CD4-positive, alpha-beta T cell treated with Interferon alpha-2 for 1 hour (primary cell): Measurements from ENCODE around the gene HEATR3.
"Not testable (repeated sequence)": the region's sequence is repeated elsewhere in the genome, so short reads cannot be mapped to it uniquely, and the experiment has no call there.

Source experiments
- DNase-seq, 2 donors: peaks; one replicate each; pipeline ENCODE4 v3.0.0-alpha.2; 2020 to 2022

The HEATR3 gene

DNA sequence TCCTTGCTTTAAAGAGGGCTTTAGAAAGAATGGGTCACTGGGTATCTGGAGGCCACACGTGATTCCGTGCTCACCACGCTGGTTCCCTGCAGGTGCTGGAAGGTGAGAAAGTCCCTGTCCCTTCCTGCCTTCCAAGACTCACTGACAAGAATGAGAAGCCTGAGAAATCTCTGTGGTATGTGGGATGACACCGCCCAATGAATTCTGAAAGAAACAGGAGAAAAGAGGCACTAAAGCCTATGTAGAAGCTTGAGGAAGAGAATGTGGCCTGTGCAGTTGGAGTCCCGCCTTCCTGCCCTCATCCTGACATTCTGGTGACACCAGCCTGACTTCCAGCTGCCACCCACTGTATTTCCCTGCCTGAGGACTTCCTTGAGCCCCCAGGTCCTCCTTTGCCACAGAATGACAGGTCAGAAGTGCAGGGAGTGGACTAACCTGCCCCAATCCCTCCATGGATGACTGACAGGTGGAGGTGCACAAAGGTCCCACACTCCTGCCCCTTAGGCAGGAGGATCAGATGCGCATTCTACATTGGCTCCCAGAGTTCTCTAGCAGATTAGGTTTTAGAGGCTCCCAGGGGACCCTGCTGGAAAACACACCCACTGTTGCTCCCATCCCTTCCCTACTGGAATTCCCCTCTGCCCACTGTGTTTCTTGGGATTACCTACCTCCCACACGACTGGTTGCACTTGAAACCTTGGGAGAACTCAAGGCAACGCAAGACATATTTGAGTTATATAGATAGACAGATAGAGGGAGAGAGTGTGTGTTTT, 48.8 kb downstream of the HEATR3 start:
- no peak for DNase-seq

DNA sequence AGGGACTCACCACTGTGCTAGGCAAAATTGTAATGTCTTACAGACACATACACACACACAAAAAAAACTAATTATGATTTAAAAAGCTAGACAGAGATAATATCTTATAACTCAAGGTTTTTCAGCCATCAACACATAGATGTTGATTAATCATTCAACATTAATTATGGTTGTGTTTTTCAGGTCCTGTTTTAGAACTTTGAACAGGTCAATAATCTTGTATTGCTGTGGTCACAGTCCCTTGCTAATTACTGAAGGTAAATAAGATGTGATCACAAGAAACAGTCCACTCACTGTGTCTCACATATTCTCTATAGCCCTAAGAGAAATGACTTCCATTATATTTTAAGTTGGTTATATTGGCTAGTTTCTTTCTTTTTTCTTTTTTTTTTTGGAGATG, 54.9 kb downstream of the HEATR3 start:
- no peak for DNase-seq

DNA sequence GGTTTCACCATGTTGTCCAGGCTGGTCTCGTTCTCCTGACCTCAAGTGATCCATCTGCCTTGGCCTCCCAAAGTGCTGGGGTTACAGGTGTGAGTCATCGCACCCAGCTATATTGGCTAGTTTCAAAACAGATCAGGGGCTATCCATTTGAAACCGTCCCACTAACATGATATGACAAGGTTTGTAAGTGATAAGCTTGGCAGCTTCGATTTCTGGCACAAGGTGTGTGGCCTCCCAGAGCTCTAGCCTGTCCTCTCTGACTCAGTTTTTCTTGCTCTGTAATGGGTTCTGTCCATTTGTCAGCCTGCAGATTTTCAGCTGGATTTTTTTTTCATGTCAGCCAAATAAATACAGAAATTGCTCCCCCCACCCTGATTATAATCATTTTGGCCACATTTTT, 55.5 kb downstream of the HEATR3 start:
- no peak for DNase-seq

DNA sequence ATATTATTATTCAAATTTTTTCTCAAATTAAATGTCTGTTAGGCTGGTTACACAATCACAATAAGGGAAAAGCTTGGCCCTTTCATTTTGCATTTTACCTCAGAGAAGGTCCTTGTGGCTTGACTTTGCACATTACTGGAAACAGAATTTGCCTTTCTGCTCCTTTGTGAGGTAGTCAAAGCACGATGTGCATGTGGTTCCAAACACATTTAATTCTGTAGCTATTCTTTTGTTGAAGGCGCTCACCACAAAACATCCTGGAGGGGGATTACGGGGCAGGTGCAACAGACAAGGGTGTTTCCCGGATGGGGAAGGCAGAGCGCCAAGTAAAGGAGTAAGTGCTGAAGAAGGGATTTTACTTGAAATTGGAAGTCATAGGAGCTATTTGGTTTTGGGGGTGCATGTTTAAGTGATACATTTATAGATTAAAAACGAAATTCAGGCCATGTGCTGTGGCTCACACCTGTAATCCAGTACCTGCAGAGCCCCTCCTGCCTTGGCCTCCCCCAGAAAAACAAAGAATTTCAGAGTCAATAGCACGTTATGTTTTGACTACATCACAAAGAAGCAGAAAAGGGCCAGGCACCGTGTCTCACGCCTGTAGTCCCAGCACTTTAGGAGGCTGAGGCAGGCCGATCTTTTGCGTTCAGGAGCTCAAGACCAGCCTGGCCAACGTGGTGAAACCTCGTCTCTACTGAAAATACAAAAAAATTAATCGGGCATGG, 56.1 kb downstream of the HEATR3 start:
- peak; percentile 28 to 40 for DNase-seq

DNA sequence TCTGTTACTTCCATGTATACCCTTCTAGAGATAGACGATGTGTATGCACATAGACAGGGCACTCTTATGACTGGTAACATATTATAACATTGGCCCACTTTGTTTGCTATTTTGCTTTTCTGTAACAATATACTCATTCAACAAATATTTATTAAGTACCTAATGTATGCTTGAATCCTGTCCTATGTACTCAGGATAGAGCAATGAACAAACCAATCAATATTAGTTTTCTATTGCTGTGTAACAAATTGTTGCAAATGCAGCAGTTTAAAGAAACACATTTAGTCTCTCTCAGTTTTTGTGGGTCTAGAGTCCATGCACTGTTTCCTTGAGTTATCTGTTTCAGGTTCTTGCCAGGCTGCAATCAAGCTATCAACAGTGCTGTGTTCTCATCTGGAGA, 57.6 kb downstream of the HEATR3 start:
- DNase-seq: no peak

DNA sequence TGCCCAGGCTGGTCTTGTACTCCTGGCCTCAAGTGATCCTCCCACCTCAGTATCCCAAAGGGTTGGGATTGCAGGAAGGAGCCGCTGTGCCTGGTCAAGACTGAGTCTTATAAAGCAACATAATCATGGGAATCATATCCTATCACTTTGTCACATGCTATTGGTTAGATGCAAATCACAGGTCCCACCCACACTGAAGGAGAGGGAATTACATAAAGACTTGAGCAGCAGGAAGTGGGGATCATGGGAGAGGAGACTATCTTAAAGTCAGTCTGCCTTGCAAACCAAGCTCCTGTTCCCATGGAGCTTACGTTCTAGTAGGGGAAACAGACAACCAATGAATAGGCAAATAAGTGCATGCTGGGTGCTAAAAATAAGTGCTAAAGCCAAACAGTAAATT, 59.0 kb downstream of the HEATR3 start:
- DNase-seq: no peak

DNA sequence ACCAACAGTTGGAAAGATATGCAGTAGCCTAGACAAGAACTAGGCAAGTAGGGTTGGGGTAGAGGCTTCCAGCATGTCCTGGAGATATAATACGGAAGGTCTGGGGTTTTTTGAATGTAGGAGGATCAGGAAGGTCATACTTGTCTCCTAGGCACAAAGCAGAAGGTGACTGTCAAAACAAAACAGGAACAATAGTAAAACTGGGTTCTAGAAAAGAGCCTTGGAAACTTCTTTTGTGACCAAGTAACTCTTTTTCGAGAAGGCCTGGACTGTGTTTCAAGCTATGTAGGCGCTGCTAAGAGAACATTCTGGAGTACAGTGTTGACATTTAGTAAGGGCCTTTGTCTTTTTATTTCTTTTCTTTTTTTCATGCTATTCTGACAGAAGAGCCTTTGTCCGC, 60.4 kb downstream of the HEATR3 start:
- DNase-seq: no peak

DNA sequence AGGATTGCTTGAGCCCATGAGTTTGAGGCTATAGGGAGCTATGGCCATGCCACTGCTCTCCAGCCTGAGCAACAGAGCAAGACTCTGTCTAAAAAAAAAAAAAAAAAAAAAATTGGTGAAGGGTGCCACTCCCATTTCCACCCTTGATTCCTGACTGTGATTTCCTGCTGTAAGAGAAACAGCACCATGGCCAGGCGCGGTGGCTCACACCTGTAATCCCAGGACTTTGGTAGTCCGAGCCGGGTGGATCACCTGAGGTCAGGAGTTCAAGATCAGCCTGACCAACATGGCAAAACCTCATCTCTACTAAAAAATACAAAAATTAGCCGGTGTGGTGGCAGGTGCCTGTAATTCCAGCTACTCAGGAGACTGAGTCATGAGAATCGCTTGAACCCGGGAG, 66.8 kb downstream of the HEATR3 start:
- not testable (repeated sequence) for DNase-seq

DNA sequence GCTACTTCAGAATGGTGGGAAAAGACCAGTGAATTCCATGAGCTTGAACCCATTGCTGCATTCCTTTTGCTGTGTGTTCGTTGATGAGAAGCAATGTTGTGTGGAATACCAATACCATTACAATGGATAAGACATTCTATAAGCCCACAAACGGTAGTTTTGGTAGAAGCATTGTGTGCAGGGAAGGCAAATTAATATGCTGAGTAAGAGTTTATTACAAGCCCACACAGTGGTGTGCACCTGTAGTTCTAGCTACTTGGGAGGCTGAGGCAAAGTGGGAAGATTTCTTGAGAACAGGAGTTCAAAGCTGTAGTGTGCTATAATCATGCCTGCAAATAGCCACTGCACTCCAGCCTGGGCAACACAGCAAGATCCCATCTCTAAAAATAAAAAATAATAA, 67.4 kb downstream of the HEATR3 start:
- DNase-seq: no peak

DNA sequence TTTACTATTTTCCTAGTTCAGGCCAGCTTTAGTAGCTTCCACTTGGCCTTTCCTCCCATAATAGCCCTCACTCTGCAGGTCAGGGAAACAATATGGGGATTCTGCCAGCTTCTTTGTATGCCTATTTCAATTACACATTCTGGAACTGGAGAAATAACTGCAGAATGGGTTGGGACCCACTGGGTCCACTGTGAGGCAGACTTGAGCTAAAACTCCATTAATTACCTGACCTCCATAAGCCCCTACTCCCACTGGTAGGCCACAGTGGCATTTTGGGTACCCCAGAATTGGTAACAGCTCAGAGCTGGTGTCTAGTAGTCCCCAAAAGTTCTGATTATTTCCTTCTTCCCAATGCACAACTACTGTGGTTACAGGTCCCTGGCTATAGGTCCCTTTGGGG, 70.6 kb downstream of the HEATR3 start:
- DNase-seq: no peak

DNA sequence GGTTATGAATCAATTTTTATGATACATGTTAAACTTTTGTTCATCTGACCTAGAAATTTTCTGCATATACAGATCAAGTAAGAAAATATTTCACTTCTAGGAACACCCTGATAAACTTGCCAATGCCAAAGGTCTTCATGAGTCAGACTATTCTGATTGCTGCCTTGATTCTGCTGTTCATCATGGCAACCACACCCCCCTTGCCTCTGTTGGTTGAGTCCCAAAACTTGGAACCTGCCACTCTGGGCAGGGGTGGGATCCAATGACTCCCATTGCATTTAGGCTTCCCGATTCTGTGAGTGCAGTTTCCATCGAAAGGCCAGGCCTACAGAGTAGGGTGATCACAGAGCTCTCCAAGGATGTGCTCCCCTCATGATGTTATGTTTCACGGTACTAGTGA, 71.5 kb downstream of the HEATR3 start:
- DNase-seq: no peak

DNA sequence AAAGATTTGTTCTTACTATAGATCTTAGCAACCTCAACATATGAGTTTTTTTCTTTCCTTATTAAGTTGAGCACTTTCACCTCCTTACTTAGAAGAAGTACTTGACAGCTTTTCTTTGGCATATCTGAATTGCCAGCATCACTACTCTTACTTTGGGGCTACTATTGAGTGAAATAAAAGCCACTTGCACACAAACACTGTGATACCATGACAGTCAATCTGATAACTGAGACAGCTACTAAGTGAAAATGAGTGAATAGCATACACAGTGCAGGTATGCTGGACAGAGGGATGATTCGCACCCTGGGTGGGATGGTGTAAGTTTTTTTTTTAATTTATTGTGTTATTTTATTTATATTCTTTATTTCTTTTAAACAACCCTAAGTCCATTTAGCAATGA, 73.8 kb downstream of the HEATR3 start:
- no peak for DNase-seq

DNA sequence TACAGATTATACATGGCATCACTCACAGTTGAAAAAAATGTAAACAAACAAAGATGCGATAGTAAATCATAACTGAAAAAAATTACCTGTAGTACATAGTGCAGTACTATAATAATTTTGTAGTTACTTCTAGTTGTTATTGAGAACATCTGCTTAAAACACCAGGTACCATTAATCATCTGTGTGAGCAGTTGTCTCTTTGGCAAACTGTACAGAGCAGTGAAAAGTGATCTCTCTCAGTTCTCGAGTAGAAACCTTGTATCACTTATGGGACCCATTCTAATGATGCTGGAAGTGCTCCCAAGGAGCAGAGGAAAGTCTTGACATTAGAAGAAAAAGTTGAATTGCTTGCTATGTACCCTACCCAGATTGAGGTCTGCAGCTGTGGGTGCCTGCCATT, 78.4 kb downstream of the HEATR3 start:
- no peak for DNase-seq

DNA sequence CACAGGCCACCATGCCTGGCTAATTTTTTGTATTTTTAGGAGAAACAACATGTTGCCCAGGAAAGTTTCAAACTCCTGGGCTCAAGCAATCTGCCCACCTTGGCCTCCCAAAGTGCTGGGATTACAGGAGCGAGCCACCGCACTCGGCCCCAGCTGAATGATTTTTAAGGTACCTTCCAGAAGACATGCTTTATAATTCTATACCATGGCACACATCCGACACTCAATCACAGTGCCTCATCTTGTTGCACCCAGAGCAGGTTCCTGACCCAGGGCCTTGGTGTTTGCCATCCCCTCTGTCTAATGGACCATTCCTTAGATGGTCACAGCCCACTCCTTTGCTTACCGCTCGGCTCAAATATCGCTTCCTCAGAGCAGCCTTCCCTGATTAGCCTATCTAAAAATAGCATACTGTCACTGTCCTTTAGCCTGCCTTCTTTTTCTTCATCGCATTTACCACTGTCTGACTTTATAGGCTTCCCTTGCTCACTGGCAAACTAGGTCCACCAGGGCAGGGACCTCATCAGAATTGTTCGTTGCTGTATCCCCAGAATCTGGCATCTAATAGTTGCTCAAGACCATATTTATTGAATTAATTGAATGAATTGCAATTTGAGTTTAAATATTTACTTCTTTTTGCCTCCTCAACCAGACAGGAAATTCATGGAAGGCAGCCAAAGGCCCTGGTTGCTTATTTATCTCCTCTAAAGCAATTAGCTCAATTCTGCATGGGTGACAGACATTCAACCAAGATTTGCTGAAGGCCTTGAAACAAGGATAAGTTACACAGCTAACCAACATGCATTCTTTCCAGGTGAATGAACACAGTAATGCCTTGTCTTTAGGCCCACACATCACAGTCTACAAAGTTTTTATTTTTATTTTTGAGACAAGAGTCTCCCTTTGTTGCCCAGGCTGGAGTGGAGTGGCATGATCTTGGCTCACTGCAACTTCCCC, 81.0 kb downstream of the HEATR3 start:
- DNase-seq: no peak

DNA sequence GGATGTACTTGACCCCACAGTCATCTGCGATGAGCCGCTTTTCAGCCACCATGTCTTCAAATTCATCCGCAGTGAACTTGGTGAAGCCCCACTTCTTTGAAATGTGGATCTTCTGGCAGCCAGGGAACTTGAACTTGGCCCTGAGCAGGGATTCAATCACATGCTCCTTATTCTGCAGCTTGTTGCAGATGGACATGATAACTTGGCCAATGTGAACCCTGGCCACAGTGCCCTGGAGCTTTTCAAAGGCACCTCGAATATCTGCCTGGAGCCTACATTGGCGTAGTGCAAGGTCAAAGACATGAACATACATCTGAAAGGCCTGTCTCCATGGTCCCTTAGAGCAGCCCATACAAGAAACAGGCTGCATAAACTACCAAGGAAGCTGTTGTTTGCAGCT, 85.6 kb downstream of the HEATR3 start:
- DNase-seq: no peak

DNA sequence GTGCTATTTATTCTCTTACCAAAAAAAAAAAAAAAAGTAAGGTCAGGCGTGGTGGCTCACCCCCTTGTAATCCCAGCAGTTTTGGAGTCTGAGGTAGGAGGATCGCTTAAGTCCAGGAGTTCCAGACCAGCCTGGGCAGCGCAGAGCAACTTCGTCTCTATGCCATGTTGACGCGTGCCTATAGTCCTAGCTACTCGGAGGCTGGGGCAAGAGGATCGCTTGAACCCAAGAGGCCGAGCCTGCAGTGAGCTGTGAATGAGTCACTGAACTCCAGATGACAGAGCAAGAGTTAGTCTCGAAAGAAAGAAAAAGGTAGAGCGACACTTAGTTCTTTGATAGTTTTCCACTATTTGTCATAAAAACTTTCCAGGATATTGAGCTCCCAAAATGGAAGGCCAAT, 86.0 kb downstream of the HEATR3 start:
- DNase-seq: no peak

DNA sequence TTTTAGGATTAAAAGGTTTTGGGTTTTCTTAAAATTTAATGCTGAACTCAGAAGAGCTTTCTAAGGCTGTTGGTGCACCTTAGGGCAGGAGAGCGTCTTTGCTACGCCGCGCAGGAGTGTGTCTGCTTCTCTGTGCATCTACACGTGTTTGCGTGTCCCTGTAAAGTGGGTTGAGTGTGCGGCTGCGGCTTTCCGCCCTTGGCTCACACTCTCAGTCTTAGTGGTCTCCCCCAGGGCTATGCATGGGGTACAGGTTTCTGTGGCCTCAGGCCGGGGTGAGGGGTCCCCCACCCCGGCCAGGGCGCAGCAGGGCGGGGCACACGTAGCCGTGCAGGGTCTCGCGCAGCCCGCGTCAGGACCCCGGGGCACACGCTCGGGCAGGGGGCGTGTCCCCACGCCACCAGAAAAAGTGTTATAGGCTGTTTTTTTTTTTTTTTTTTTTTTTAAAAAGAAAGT, 86.6 kb downstream of the HEATR3 start:
- peak; percentile 53 to 74 for DNase-seq

DNA sequence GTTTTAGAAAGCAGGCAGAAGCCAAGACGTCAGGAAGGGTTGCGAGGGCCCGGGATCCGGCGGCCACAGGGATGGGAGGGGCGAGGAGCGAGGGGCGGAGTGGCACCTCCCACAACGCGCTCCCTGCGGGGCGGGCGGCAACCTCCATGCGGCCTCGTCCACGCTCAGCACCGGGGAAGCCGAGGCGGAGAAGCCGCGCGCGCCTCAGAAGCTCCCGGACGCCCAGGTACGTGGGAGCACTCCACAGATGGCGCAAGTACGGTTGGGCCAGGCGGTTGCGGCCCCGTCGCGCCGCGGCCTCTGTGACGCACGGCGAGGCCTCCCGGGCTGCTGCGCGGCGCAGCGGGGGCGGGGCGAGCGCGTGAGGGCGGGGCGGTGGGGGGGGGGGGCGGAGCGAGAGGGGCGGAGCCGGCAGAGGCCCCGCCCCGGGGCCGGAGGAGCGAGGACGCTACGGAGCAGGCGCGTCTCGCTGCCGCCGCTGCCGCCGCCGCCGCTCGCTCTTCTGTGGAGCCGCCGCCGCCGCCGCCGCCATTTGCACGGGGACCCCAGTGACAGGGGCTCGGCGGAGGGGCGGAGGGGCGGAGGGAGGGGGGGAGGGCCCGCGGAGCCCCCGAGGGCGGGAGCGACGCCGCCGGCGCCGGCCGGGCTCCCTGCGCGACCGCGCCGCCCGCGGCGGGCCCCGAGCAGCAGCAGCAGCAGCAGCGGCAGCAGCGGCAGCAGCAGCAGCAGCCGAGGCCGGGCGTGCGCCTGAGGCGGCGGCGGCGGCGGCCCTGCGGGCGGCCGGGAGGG, 87.2 kb downstream of the HEATR3 start, which contains the start of gene TENT4B:
TENT4B (plus strand) TSS at position 500 of the 789 bp plus-strand sequence. CDS start 316 bp downstream, outside the sequence.
- DNase-seq: peak; percentile 88 to 93

DNA sequence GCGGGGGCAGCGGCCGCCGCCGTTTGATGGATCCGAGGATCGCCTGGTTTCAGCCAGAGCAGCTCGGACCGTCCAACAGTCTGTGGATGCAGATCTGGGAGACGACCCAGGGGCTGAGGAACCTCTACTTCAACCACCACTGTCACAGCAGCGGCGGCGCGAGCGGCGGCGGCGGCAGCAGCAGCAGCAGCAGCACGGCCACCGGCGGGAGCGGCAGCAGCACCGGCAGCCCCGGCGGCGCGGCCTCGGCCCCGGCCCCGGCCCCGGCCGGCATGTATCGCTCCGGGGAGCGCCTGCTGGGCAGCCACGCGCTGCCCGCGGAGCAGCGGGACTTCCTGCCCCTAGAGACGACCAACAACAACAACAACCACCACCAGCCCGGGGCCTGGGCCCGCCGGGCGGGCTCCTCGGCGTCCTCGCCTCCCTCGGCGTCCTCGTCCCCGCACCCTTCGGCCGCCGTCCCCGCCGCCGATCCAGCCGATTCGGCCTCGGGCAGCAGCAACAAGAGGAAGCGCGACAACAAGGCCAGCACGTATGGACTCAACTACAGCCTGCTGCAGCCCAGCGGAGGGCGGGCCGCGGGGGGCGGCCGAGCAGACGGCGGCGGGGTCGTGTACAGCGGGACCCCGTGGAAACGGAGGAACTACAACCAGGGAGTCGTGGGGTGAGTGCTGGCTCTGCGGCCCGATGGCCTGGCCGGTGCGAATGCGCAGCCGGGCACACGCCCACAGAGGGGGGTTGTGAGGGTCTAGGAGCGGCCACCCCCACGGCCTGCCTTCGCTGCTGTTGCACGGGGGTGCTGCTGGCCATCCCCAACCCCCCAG, 88.0 kb downstream of the HEATR3 start:
- DNase-seq: peak in 1 of 2 donors; percentile 8

DNA sequence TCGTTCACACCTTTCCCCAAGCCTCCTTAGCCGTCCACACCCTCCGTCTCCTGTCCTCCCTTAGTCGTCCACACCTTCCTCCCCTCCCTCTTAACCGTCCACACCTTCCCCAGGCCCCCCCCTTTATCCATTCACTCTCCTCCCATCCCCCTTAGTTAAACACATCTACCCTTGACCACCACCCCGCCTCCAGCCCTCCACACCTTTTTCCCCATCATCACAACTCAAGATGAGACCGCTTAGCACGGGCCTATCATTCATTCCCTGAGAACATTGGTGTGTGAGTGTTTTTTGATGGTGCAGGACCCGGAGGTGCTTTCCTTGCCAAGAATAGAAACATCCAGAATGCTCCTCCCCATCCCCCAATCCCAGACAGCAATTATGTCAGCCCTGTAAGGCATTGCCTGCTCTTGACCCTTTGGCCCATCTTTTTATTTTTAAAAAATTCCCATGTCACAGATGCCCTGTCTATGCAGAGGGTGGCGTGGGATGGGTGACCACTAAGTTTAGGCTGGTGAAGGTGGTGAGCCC, 88.7 kb downstream of the HEATR3 start:
- peak in 1 of 2 donors; percentile 18 for DNase-seq

DNA sequence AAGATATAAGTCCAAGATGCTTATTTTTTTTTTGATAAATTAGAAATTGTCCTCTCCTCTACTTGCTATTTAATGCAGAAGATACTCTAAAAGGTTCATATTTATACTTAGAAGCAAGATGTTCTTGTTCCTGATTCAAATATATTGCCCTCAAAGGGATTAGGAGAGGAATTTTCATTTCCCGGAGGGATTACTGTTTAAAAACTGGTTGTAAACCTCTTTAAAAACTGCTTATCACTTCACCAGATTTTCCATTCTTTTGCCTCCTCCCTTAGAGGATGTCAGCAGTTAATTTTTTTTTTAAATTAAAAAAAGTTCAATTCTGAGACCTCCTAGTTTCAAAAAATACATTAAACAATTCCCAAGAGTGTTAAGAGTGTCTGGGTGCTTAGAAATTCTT, 90.2 kb downstream of the HEATR3 start:
- DNase-seq: no peak
